NT2/D1 (cell line): Measurements from ENCODE around the gene RNF157.
"Not testable (repeated sequence)": the region's sequence is repeated elsewhere in the genome, so short reads cannot be mapped to it uniquely, and the experiment has no call there.

Experiments used
- DNase-seq: peaks from one replicate; pipeline ENCODE4 v3.0.0-alpha.2; 2011; ENCODE audit warnings: low read depth, low spot score
- H3K27me3 ChIP-seq: 2 replicates; pipeline ENCODE4 v1.6.0; 2011; ENCODE audit warnings: mild to moderate bottlenecking; ENCODE audit not compliant: insufficient read length, insufficient read depth
- H3K36me3 ChIP-seq: 2 replicates; pipeline ENCODE4 v1.6.1; 2011; ENCODE audit warnings: mild to moderate bottlenecking, low read length, mixed read lengths; ENCODE audit not compliant: insufficient read depth, insufficient read length
- H3K4me1 ChIP-seq: 2 replicates; pipeline ENCODE4 v1.5.1; 2011; ENCODE audit not compliant: insufficient read depth, insufficient read length
- H3K4me3 ChIP-seq: 2 replicates; pipeline ENCODE4 v1.5.1; 2011; ENCODE audit warnings: low read depth; ENCODE audit not compliant: insufficient read length
- H3K9ac ChIP-seq: 2 replicates; pipeline ENCODE4 v1.6.0; 2011; ENCODE audit warnings: low read depth; ENCODE audit not compliant: insufficient read length
- H3K9me3 ChIP-seq: 2 replicates; pipeline ENCODE4 v1.5.1; 2011; ENCODE audit warnings: mild to moderate bottlenecking, low read length; ENCODE audit not compliant: insufficient read depth
- SUZ12 ChIP-seq: IDR thresholded peaks from 2 replicates; pipeline ENCODE4 v1.6.1; 2011; ENCODE audit not compliant: insufficient read length, insufficient read depth; ENCODE audit errors: extremely low read depth
- YY1 ChIP-seq: IDR thresholded peaks from 2 replicates; pipeline ENCODE4 v1.6.1; 2011; ENCODE audit not compliant: insufficient read length, insufficient read depth
- ZNF274 ChIP-seq: IDR thresholded peaks from 2 replicates; pipeline ENCODE4 v1.6.1; 2011; ENCODE audit warnings: mild to moderate bottlenecking, low read depth, low read length

RNF157 gene

GRCh38 chr17:76264425-76264754, 24.1 kb upstream of the RNF157 start:
- Histone ChIP-seq H3K4me3 (no peak overlapping the region), H3K36me3 (peaks cover 4% of the 10 kb centered on the region), H3K4me1 (peaks cover 7% of the 10 kb centered on the region), H3K9me3 (no peaks in the 10 kb centered on the region), H3K27me3 (no peaks in the 10 kb centered on the region), H3K9ac (no peak overlapping the region)
- TF ChIP-seq ZNF274 (no peak), YY1 (no peak), SUZ12 (no peak)
- DNase-seq = no peak

- Histone ChIP-seq H3K4me3 (no peak overlapping the region), H3K9me3 (no peaks in the 10 kb centered on the region), H3K36me3 (no peaks in the 10 kb centered on the region), H3K4me1 (peaks cover 6% of the 10 kb centered on the region), H3K9ac (no peak overlapping the region), H3K27me3 (no peaks in the 10 kb centered on the region)
- no peak for DNase-seq
- no peak for TF ChIP-seq SUZ12
- TF ChIP-seq YY1 = no peak
- no peak for TF ChIP-seq ZNF274
These were observed 23.6 kb upstream of the RNF157 start for GRCh38 chr17:76263896-76264295.

GRCh38 chr17:76262732-76263344, 22.5 kb upstream of the RNF157 start:
- Histone ChIP-seq H3K9me3 (no peaks in the 10 kb centered on the region), H3K4me3 (no peak overlapping the region), H3K9ac (no peak overlapping the region), H3K27me3 (no peaks in the 10 kb centered on the region), H3K36me3 (no peaks in the 10 kb centered on the region), H3K4me1 (peaks cover 11% of the 10 kb centered on the region)
- TF ChIP-seq YY1 (no peak), ZNF274 (no peak), SUZ12 (no peak)
- DNase-seq = no peak

GRCh38 chr17:76261421-76262215, 21.3 kb upstream of the RNF157 start:
- no peaks in the 10 kb centered on the region for H3K27me3 ChIP-seq
- no peaks in the 10 kb centered on the region for H3K9me3 ChIP-seq
- TF ChIP-seq ZNF274 = no peak
- TF ChIP-seq SUZ12 = no peak
- TF ChIP-seq YY1 = no peak
- no peak for DNase-seq
- H3K36me3 ChIP-seq = no peaks in the 10 kb centered on the region
- peaks cover 5% of the 10 kb centered on the region for H3K4me1 ChIP-seq
- no peak overlapping the region for H3K9ac ChIP-seq
- no peak overlapping the region for H3K4me3 ChIP-seq

- Histone ChIP-seq H3K4me1 (peaks cover 4% of the 10 kb centered on the region), H3K9ac (no peak overlapping the region)
These were observed 20.4 kb upstream of the RNF157 start for GRCh38 chr17:76260669-76261068.

GRCh38 chr17:76260220-76260619, 19.9 kb upstream of the RNF157 start:
- Histone ChIP-seq H3K9me3 (no peaks in the 10 kb centered on the region), H3K9ac (no peak overlapping the region), H3K4me3 (no peak overlapping the region), H3K27me3 (no peaks in the 10 kb centered on the region), H3K36me3 (no peaks in the 10 kb centered on the region), H3K4me1 (peaks cover 4% of the 10 kb centered on the region)
- TF ChIP-seq YY1 (no peak), SUZ12 (no peak), ZNF274 (no peak)
- no peak for DNase-seq

More at GRCh38 chr17:76260669-76261068, 20.4 kb upstream of the RNF157 start:
- H3K27me3 ChIP-seq = no peaks in the 10 kb centered on the region
- TF ChIP-seq SUZ12 (no peak), ZNF274 (no peak), YY1 (no peak)
- H3K36me3 ChIP-seq = no peaks in the 10 kb centered on the region
- no peak for DNase-seq
- H3K4me3 ChIP-seq = no peak overlapping the region
- H3K9me3 ChIP-seq = no peaks in the 10 kb centered on the region

GRCh38 chr17:76256430-76257050, 16.2 kb upstream of the RNF157 start:
- not testable (repeated sequence) for H3K4me3 ChIP-seq, DNase-seq, H3K9ac ChIP-seq, H3K36me3 ChIP-seq, H3K27me3 ChIP-seq, H3K4me1 ChIP-seq, H3K9me3 ChIP-seq
